Astrocyte (in vitro differentiated cells and primary cell): ENCODE data around the gene GNAI3. TPM values are rescaled to one million over a fixed set of nuclear protein-coding genes. Genes with fewer than 3 reads are reported as not detected.

Experiments used
- DNase-seq: peaks from one replicate; pipeline ENCODE4 v3.0.0-alpha.2; 2010; ENCODE audit warnings: low read depth
- FAIRE-seq: peaks from 2 replicates; lab custom pipeline; 2011; peaks lifted over from hg19 to GRCh38; lab: Jason Lieb, UNC
- H2AFZ ChIP-seq: 2 replicates; pipeline ENCODE4 v1.6.0; 2012; ENCODE audit warnings: low read depth, low read length, inconsistent platforms
- H3K27ac ChIP-seq: 2 replicates; pipeline ENCODE4 v1.5.1; 2011; ENCODE audit warnings: low read depth, low read length, inconsistent platforms
- H3K27me3 ChIP-seq: 2 replicates; pipeline ENCODE4 v1.6.0; 2011; ENCODE audit warnings: low read length, inconsistent platforms; ENCODE audit not compliant: insufficient read depth
- H3K36me3 ChIP-seq: 2 replicates; pipeline ENCODE4 v1.5.1; 2011; ENCODE audit warnings: low read length, inconsistent platforms; ENCODE audit not compliant: insufficient read depth
- H3K4me1 ChIP-seq: 2 replicates; pipeline ENCODE4 v1.5.1; 2011; ENCODE audit warnings: low read length, inconsistent platforms; ENCODE audit not compliant: insufficient read depth
- H3K4me2 ChIP-seq: 2 replicates; pipeline ENCODE4 v1.6.0; 2012; ENCODE audit warnings: low read length, inconsistent platforms
- H3K4me3 ChIP-seq: 2 replicates; pipeline ENCODE4 v1.5.1; 2011; ENCODE audit warnings: low read depth, mild to moderate bottlenecking, low read length, inconsistent platforms; ENCODE audit not compliant: insufficient read depth
- H3K79me2 ChIP-seq: 2 replicates; pipeline ENCODE4 v1.6.0; 2012; ENCODE audit warnings: mild to moderate bottlenecking, low read length, inconsistent platforms; ENCODE audit not compliant: insufficient read depth
- H3K9ac ChIP-seq: 2 replicates; pipeline ENCODE4 v1.6.0; 2012; ENCODE audit warnings: mild to moderate bottlenecking, low read length, inconsistent platforms
- H3K9me3 ChIP-seq: 2 replicates; pipeline ENCODE4 v1.5.1; 2012; ENCODE audit warnings: low read depth, mild to moderate bottlenecking, low read length, inconsistent platforms; ENCODE audit not compliant: insufficient read depth
- H4K20me1 ChIP-seq: 2 replicates; pipeline ENCODE4 v1.6.0; 2012; ENCODE audit warnings: low read length, inconsistent platforms; ENCODE audit not compliant: insufficient read depth
- H3K27ac Mint-ChIP-seq: one replicate; pipeline ENCODE4 v1.8.0; 2021; ENCODE audit warnings: mild to moderate bottlenecking, mixed read lengths; ENCODE audit not compliant: unreplicated experiment
- H3K27me3 Mint-ChIP-seq: one replicate; pipeline ENCODE4 v1.8.0; 2021; ENCODE audit warnings: low read depth, mixed read lengths; ENCODE audit not compliant: unreplicated experiment
- H3K36me3 Mint-ChIP-seq: one replicate; pipeline ENCODE4 v1.8.0; 2021; ENCODE audit warnings: low read depth, mixed read lengths; ENCODE audit not compliant: unreplicated experiment
- H3K4me1 Mint-ChIP-seq: one replicate; pipeline ENCODE4 v1.8.0; 2021; ENCODE audit warnings: low read depth, mixed read lengths; ENCODE audit not compliant: unreplicated experiment
- H3K4me3 Mint-ChIP-seq: one replicate; pipeline ENCODE4 v1.8.0; 2021; ENCODE audit warnings: mild to moderate bottlenecking, moderate library complexity, mixed read lengths; ENCODE audit not compliant: unreplicated experiment
- H3K9me3 Mint-ChIP-seq: one replicate; pipeline ENCODE4 v1.8.0; 2021; ENCODE audit warnings: mild to moderate bottlenecking, mixed read lengths; ENCODE audit not compliant: unreplicated experiment
- CTCF ChIP-seq: IDR thresholded peaks from 2 replicates; pipeline ENCODE4 v1.5.1; 2011; ENCODE audit warnings: low read depth, mild to moderate bottlenecking, inconsistent platforms, low read length, moderate library complexity; ENCODE audit not compliant: insufficient read depth
- EZH2 ChIP-seq: IDR thresholded peaks from 2 replicates; pipeline ENCODE4 v1.6.1; 2012; ENCODE audit warnings: mild to moderate bottlenecking, low read length, inconsistent platforms; ENCODE audit not compliant: insufficient read depth
- total RNA-seq: library from RNA; stranded (reverse); gene quantifications from 2 replicates; pipeline ENCODE4 v1.2.1, GENCODE V29; 2021

GNAI3 gene
- total RNA-seq, 1 donor from 2014 or later: 16.1 TPM

GRCh38 chr1:109661391-109661790, 113.0 kb downstream of the GNAI3 start:
- H3K9ac ChIP-seq: no peak overlapping the region
- FAIRE-seq (no peak), DNase-seq (no peak)
- no peaks in the 10 kb centered on the region for H3K9me3 ChIP-seq
- H3K36me3 ChIP-seq: no peaks in the 10 kb centered on the region
- H3K27me3 ChIP-seq: no peaks in the 10 kb centered on the region
- no peak overlapping the region for H3K27ac ChIP-seq
- no peaks in the 10 kb centered on the region for H3K9me3 Mint-ChIP-seq
- H3K4me1 ChIP-seq: peaks cover 10% of the 10 kb centered on the region
- peaks cover 11% of the 10 kb centered on the region for H3K4me1 Mint-ChIP-seq
- H3K4me3 ChIP-seq: no peak overlapping the region
- peaks cover 4% of the 10 kb centered on the region for H3K36me3 Mint-ChIP-seq
- no peak overlapping the region for H3K4me3 Mint-ChIP-seq
- TF ChIP-seq CTCF (no peak), EZH2 (no peak)
- H3K27me3 Mint-ChIP-seq: peaks cover 24% of the 10 kb centered on the region
- H4K20me1 ChIP-seq: no peaks in the 10 kb centered on the region
- no peaks in the 10 kb centered on the region for H3K79me2 ChIP-seq
- H3K27ac Mint-ChIP-seq: no peak overlapping the region
- H2AFZ ChIP-seq: no peak overlapping the region
- no peak overlapping the region for H3K4me2 ChIP-seq

- Histone ChIP-seq H3K4me2 (no peak overlapping the region), H3K4me1 (peaks cover 4% of the 10 kb centered on the region), H3K27me3 (no peaks in the 10 kb centered on the region), H3K36me3 (no peaks in the 10 kb centered on the region), H3K79me2 (no peaks in the 10 kb centered on the region), H3K4me3 (no peak overlapping the region), H2AFZ (no peak overlapping the region), H3K9ac (no peak overlapping the region), H3K27ac (no peak overlapping the region), H4K20me1 (no peaks in the 10 kb centered on the region), H3K9me3 (no peaks in the 10 kb centered on the region)
- TF ChIP-seq CTCF (no peak), EZH2 (no peak)
- DNase-seq (no peak), FAIRE-seq (no peak)
- Mint-ChIP-seq H3K9me3 (no peaks in the 10 kb centered on the region), H3K4me3 (no peak overlapping the region), H3K27ac (no peak overlapping the region), H3K4me1 (no peaks in the 10 kb centered on the region), H3K27me3 (peaks cover 23% of the 10 kb centered on the region), H3K36me3 (peaks cover 3% of the 10 kb centered on the region)
Observed at GRCh38 chr1:109664671-109665070, 116.3 kb downstream of the GNAI3 start.

GRCh38 chr1:109667452-109668122, 119.2 kb downstream of the GNAI3 start, which contains the start of gene GSTM2:
TSS of gene GSTM2 (plus strand) at chr1:109668057. CDS start at chr1:109668116, 59 bp downstream.
- peak within 1 kb of the TSS; percentile 47 for H3K9ac ChIP-seq
- no peak within 1 kb of the TSS for H3K27ac Mint-ChIP-seq

More at GRCh38 chr1:109667452-109668122, 119.2 kb downstream of the GNAI3 start, which contains the start of gene GSTM2:
- H3K4me3 ChIP-seq: peak within 1 kb of the TSS; percentile 32
- Mint-ChIP-seq H3K27me3 (peaks cover 13% of the 10 kb centered on the region), H3K36me3 (peaks cover 5% of the 10 kb centered on the region), H3K4me3 (peak within 1 kb of the TSS; percentile 70), H3K4me1 (no peaks in the 10 kb centered on the region), H3K9me3 (no peaks in the 10 kb centered on the region)
- no peaks in the 10 kb centered on the region for H3K36me3 ChIP-seq
- peak within 1 kb of the TSS; percentile 84 for H3K4me2 ChIP-seq
- H3K79me2 ChIP-seq: no peaks in the 10 kb centered on the region
- H3K9me3 ChIP-seq: no peaks in the 10 kb centered on the region
- peak; percentile 71 for DNase-seq
- H3K27ac ChIP-seq: no peak within 1 kb of the TSS
- H4K20me1 ChIP-seq: no peaks in the 10 kb centered on the region
- H3K4me1 ChIP-seq: peaks cover 4% of the 10 kb centered on the region
- no peak for FAIRE-seq
- no peaks in the 10 kb centered on the region for H3K27me3 ChIP-seq
- TF ChIP-seq EZH2: no peak
- H2AFZ ChIP-seq: peak within 1 kb of the TSS; percentile 78

Other genes starting within 250 kb of the GNAI3 start
- not detected in 2 replicates for gene MYBPHL, start 241.6 kb upstream of the GNAI3 start, total RNA-seq
- 135 and 138 TPM in 2 replicates for gene SORT1, start 150.7 kb upstream of the GNAI3 start, total RNA-seq
- 143 and 148 TPM in 2 replicates for gene PSMA5, start 122.2 kb upstream of the GNAI3 start, total RNA-seq
- gene SYPL2, start 82.1 kb upstream of the GNAI3 start, total RNA-seq: 0.70 and 0.77 TPM in 2 replicates
- gene ATXN7L2, start 64.7 kb upstream of the GNAI3 start, total RNA-seq: 5.5 and 6.2 TPM in 2 replicates
- 9.4 and 11.9 TPM in 2 replicates for gene CYB561D1, start 54.5 kb upstream of the GNAI3 start, total RNA-seq
- 1.2 and 1.8 TPM in 2 replicates for gene AMIGO1, start 38.9 kb upstream of the GNAI3 start, total RNA-seq
- gene GPR61, start 8.7 kb upstream of the GNAI3 start, total RNA-seq: not detected in 2 replicates
- gene GNAT2, start 71.0 kb downstream of the GNAI3 start, total RNA-seq: not detected in 2 replicates
- 155 and 156 TPM in 2 replicates for gene AMPD2, start 71.2 kb downstream of the GNAI3 start, total RNA-seq
- 4.4 and 4.6 TPM in 2 replicates for gene GSTM4, start 107.5 kb downstream of the GNAI3 start, total RNA-seq
- 11.8 and 13.4 TPM in 2 replicates for gene GSTM2, start 119.4 kb downstream of the GNAI3 start, total RNA-seq
- not detected in 2 replicates for gene GSTM1, start 139.2 kb downstream of the GNAI3 start, total RNA-seq
- gene GSTM5, start 163.6 kb downstream of the GNAI3 start, total RNA-seq: not detected in 2 replicates
- 25.4 and 26.1 TPM in 2 replicates for gene GSTM3, start 192.4 kb downstream of the GNAI3 start, total RNA-seq
- gene EPS8L3, start 215.3 kb downstream of the GNAI3 start, total RNA-seq: not detected in 2 replicates